ENCODE data around the gene RBM28.

DNA sequence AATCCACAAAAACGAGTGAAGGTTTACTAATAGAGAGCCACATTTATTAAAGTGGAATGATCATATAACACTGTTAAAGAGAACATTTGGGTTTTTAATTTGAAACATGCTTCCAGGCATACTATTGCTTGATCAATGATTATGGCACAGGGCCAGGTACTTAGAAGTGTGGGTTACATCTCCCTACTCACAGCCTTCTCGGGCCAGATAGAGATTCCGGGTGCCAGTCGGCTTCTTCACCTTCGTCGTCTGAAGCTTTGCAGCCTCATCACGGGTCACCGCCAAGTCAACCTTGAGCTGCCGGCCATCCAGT lies 19.4 kb downstream of the RBM28 start:
- TF ChIP-seq, protein P1, sequence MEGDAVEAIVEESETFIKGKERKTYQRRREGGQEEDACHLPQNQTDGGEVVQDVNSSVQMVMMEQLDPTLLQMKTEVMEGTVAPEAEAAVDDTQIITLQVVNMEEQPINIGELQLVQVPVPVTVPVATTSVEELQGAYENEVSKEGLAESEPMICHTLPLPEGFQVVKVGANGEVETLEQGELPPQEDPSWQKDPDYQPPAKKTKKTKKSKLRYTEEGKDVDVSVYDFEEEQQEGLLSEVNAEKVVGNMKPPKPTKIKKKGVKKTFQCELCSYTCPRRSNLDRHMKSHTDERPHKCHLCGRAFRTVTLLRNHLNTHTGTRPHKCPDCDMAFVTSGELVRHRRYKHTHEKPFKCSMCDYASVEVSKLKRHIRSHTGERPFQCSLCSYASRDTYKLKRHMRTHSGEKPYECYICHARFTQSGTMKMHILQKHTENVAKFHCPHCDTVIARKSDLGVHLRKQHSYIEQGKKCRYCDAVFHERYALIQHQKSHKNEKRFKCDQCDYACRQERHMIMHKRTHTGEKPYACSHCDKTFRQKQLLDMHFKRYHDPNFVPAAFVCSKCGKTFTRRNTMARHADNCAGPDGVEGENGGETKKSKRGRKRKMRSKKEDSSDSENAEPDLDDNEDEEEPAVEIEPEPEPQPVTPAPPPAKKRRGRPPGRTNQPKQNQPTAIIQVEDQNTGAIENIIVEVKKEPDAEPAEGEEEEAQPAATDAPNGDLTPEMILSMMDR (IDR thresholded peaks at IDR 0.05): no peak
- TF ChIP-seq POLR2A (IDR thresholded peaks at IDR 0.05) (no peak), POLR2AphosphoS5 (IDR thresholded peaks at IDR 0.05) (no peak), EP300 (IDR thresholded peaks at IDR 0.05) (no peak)
